Prostate gland (tissue), 2 donors: Measurements from ENCODE around the gene TMEM109.

ENCODE experiments used
- CTCF ChIP-seq, 4 experiments: fragments of 200-600 bp in 2 of 4; fragments of 450-650 bp in 2 of 4; sonication (generic) in 2 of 4; IDR thresholded peaks; 1 replicate in 3 of 4; 2 replicates in 1 of 4; pipeline ENCODE4 v1.5.1; 2016 to 2019; ENCODE audit warnings: antibody characterized with exemption in 4 of 4, mild to moderate bottlenecking in 2 of 4, moderate library complexity in 2 of 4
- POLR2A ChIP-seq: fragments of 450-650 bp; IDR thresholded peaks from one replicate; pipeline ENCODE4 v1.6.1; 2016; ENCODE audit warnings: antibody characterized with exemption, mild to moderate bottlenecking
- POLR2AphosphoS5 ChIP-seq: sonication (generic); formaldehyde crosslinking; IDR thresholded peaks from one replicate; pipeline ENCODE4 v1.6.1; 2017; ENCODE audit warnings: antibody characterized with exemption

- TF ChIP-seq CTCF (IDR thresholded peaks at IDR 0.05) (no peak), POLR2A (no peak), POLR2AphosphoS5 (no peak)
Observed at GRCh38 chr11:60964801-60965200, 50.8 kb downstream of the TMEM109 start.
